ENCODE data around the gene CYP27A1. TPM values are rescaled to one million over a fixed set of nuclear protein-coding genes. Genes with fewer than 3 reads are reported as not detected.

Gene CYP27A1
- total and polyA plus RNA-seq, 2 of the 8 experiments (the other 6 are each of a cell fraction or from before 2014, with no cell fraction given) = 5.4 to 14.7 TPM

DNA sequence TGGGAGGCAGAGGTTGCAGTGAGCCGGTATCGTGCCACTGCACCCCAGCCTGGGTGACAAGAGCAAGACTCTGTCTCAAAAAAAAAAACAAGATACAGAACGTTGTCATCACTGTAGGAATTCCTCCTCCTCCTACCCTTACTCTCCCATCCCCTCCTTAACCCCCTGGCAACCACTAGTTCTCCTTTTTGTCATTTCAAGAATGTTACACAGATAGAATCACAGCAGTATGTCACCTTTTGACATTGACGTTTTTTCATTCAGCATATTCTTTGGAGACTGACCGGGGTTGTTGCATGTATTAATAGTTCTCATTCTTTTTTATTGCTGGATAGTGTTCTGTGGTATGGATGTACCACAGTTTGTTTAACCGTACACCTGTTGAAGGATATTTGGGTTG lies 38.9 kb upstream of the CYP27A1 start:
- Histone ChIP-seq H2BK12ac (ENCODE audit: low read depth, low read length) (no peak overlapping the region), H4K20me1 (replicated peaks in 1 of 2; ENCODE audit: control insufficient read depth in 1 of 2, insufficient read depth in 2 of 2, low read length in 2 of 2) (peaks cover 2 to 7% of the 10 kb centered on the region in 2 experiments), H3K36me3 (ENCODE audit: control insufficient read depth in 2 of 4, insufficient read depth in 4 of 4, low read length in 3 of 4) (peaks cover 21 to 78% (median 44%) of the 10 kb centered on the region in 4 experiments), H2BK5ac (ENCODE audit: low read depth, low read length) (no peak overlapping the region), H3K18ac (ENCODE audit: extremely low read depth, low read length) (no peak overlapping the region), H4K5ac (ENCODE audit: insufficient read length, low read depth, low read length) (no peak overlapping the region), H3K4me3 (ENCODE audit: extremely low read depth in 1 of 4, insufficient read depth in 2 of 4, low read depth in 3 of 4, low read length in 4 of 4) (no peak overlapping the region), H3K23me2 (ENCODE audit: low read depth, low read length) (no peaks in the 10 kb centered on the region), H3K9ac (replicated peaks in 1 of 4; ENCODE audit: extremely low read depth in 1 of 4, low read depth in 3 of 4, low read length in 3 of 4) (no peak overlapping the region), H4K8ac (ENCODE audit: extremely low read depth, insufficient read depth, low read length) (no peak overlapping the region), H3K4ac (replicated peaks; ENCODE audit: insufficient read length, low read depth, low read length) (no peak overlapping the region), H2BK120ac (replicated peaks; ENCODE audit: low read depth, low read length) (no peak overlapping the region), H2BK15ac (ENCODE audit: low read length) (no peak overlapping the region), H3K79me1 (ENCODE audit: low read depth, low read length) (peaks cover 9% of the 10 kb centered on the region), H3K56ac (replicated peaks; ENCODE audit: insufficient read length, low read depth, low read length) (no peak overlapping the region), H3K23ac (ENCODE audit: insufficient read length) (no peak overlapping the region), H3K27me3 (replicated peaks in 1 of 4; ENCODE audit: control insufficient read depth in 3 of 4, extremely low read depth in 1 of 4, insufficient read depth in 3 of 4, low read length in 3 of 4) (no peaks in the 10 kb centered on the region), H3K14ac (ENCODE audit: insufficient read length) (no peak overlapping the region), H2AFZ (ENCODE audit: low read length) (no peak overlapping the region), H3K4me2 (ENCODE audit: insufficient read depth in 1 of 2, low read depth in 2 of 2, low read length in 2 of 2) (no peak overlapping the region), H2BK20ac (ENCODE audit: low read length) (no peak overlapping the region), H2AK5ac (ENCODE audit: low read depth, low read length) (no peak overlapping the region), H3K27ac (ENCODE audit: low read depth, low read length) (no peak overlapping the region), H3K4me1 (replicated peaks in 1 of 4; ENCODE audit: control insufficient read depth in 3 of 4, insufficient read depth in 4 of 4, low read length in 3 of 4) (no peaks in the 10 kb centered on the region), H3K9me3 (ENCODE audit: insufficient read depth in 2 of 2, low read depth in 1 of 2, low read length in 1 of 2) (no peaks in the 10 kb centered on the region), H4K91ac (replicated peaks; ENCODE audit: insufficient read length, low read length) (no peak overlapping the region), H3K79me2 (ENCODE audit: control insufficient read depth in 1 of 2, insufficient read depth in 2 of 2, low read length in 2 of 2) (no peaks in the 10 kb centered on the region)
- ChIA-PET CTCF (ENCODE audit: partially characterized antibody) (interaction anchor here (1.2 to 2.8 kb wide), 3 partner anchors 11 to 104 kb away, joined by 4 to 7 read pairs (median 6); no protein-coding TSS in a partner anchor), POLR2A (ENCODE audit: partially characterized antibody) (interaction anchor here (1.5 kb wide), 1 partner anchor 12 kb away, joined by 4 read pairs; no protein-coding TSS in a partner anchor)
- no peak for DNase-seq (ENCODE audit: low read depth in 1 of 2, low spot score in 2 of 2)
- WGBS, 2 experiments (ENCODE audit: extremely low coverage in 1 of 2, insufficient coverage in 1 of 2, insufficient read length in 1 of 2, insufficient replicate concordance in 2 of 2, low coverage in 1 of 2, low lambda C conversion rate in 2 of 2, missing lambda C conversion rate in 1 of 2) = 88% methylated on average over 6 of the region's 6 CpGs; no CpG with 5 or more reads in 1 of the 2 experiments
- FAIRE-seq = no peak
- TF ChIP-seq SIRT6 (IDR thresholded peaks at IDR 0.05; ENCODE audit: low read length) = no peak
- no peak for TF ChIP-seq ZNF274 (IDR thresholded peaks at IDR 0.05; ENCODE audit: borderline replicate concordance, extremely low read depth, low read length)
